GM18511 (cell line): ENCODE results near the gene KLF15.

ENCODE experiments used
- ATAC-seq: cut with Tn5 transposase; IDR thresholded peaks from one replicate; pipeline ENCODE4 v1.9.1; 2021; ENCODE audit warnings: mild to moderate bottlenecking, moderate library complexity; ENCODE audit not compliant: unreplicated experiment

KLF15 gene

GRCh38 chr3:126389794-126390146 is 32.6 kb upstream of the KLF15 start:
- ATAC-seq = no peak

- peak; percentile 60 for ATAC-seq
These were observed 32.0 kb upstream of the KLF15 start for GRCh38 chr3:126389112-126389793.

- no peak for ATAC-seq
These were observed 24.8 kb upstream of the KLF15 start for GRCh38 chr3:126381966-126382365.

GRCh38 chr3:126380011-126380768 is 23.0 kb upstream of the KLF15 start:
- no peak for ATAC-seq

GRCh38 chr3:126378341-126378751 is 21.1 kb upstream of the KLF15 start:
- ATAC-seq = no peak

DNA sequence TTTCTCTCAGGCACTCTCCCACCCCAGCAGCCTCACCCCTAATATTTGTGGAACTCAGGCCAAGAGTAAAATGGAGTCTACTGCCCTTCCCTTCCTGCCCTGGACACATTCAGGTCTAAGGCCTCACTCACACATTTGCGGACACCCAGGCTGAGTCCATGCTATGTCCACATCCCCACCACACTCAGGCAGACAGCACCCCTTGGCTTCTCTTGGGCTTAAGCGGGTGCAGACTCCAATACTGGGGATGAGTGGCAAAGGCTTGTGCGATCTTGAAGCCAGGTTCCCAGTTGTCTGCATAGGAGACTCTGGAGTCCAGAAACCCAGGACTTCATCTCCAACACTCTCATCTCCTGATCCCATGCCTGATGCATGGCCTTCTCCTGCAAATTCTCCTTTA is 20.0 kb upstream of the KLF15 start:
- no peak for ATAC-seq

DNA sequence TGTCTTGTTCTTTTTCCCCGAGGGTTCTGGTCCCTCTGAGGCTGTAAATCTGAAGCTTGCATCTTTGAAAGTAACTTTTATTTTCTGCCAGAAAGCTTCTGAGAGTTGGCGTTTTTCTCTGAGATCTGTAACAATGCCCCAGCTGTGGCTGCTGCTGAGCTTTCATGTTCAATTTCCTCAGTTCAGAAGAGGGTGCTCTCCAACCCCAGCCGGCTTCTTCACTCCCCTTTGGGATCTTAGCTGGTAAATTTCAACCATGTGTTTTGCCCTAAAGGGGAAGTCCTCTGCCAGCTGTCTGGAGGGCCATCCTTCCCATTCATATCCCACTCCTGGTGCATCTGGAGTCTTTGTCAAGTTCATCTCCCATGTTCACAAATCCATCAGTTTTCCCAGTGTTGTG is 19.2 kb upstream of the KLF15 start:
- ATAC-seq = no peak

DNA sequence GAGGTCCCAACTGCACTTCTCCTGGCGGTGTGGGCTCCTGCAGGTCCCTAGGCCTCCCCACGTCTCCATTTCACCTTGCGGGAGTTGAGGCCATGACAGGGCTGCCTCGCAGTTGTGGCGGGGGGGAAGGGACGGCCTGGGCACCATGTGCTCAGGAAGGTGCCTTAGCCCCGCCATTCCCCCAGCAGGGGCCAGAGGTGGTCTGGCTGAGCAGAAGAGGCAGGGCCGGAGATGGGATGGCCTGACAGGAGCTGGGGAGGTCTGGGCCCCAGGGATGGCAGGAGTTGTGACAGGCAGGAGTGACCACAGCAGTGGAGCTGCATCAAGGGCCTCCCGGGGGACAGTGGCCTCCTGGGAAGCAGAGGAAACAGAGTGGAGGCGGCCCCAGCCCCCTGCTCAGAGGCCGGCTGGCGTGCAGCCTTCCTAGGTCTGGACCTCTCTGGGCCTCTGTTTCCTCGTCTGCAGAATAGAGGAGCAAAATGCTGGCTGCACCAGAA is 18.7 kb upstream of the KLF15 start:
- ATAC-seq = no peak

DNA sequence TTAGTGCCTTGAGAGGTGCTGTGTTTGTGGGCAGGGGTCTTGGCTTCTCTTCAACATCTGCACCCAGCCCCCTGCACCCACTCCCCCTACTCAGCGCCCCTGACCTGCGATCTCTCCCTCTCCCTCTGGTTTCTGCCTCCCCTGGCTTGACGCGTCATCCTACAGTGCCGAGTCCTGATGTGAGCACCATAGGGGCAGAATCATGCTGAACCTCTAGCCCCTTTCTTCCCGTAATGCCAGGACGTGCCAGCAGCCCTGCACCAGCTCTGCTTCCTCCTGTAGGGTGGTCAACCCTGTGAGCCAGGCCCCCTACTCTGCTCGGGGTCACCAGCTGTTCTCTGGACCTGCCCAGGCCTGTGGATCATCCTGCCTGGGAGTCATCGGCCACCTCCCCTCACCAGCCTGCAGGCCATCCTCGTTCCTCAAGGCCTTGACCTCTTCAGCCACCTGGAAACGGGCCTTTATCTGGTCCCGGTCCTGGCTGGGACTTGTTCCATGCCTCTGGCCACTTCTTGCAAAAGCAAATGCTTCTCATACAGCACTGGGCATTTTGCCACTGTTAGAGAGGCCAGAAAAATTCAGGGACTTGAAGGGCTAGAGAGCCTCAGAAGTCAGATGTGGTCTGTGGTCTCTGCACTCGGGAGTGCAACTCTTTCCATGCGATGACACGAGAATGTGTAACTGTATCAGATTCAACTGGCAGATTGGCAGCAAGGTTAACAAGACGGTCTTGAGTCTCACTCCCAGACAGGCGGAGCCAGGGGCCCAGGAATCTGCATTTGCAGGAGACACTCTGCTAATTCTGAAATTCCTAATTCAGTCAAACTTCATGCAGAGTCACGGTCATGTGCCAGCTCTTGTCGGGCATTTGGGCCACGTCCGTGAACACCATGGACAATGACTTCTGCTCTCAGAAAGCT is 16.7 kb upstream of the KLF15 start:
- ATAC-seq = no peak

- no peak for ATAC-seq
These were observed 16.0 kb upstream of the KLF15 start for GRCh38 chr3:126373146-126373613.

- no peak for ATAC-seq
These were observed 15.4 kb upstream of the KLF15 start for GRCh38 chr3:126372413-126373145.

DNA sequence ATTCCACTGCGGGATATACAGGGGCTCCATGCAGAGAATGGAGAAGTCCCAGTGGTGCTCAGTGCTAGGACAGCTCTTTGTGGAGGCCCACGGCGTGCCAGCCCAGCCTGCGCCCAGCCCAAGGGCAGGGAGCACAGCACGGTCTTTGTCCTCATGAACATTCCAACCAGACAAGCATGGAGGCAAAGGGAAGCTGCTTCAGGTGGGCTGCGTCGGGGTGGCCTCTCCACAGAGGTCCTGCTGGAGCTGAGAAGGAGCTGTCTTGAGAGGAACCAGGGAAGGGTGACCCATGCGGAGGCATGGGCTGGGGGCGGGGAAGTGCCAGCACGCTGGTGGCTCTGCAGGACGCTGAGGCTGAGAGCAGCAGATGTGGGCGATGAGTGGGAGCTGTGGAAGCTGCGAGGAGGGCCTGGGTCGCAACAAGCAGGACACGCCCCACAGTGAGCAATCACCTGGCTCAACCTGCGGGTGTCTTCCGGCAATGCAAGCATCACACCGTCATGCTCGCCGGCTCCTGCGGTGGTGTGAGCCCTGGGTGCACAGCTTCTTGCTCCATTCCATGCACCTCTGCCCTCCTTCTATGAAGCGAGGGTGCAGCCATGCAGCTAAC is 14.0 kb upstream of the KLF15 start:
- no peak for ATAC-seq

- no peak for ATAC-seq
These were observed 13.4 kb upstream of the KLF15 start for GRCh38 chr3:126370606-126371005.

GRCh38 chr3:126370055-126370454 is 12.8 kb upstream of the KLF15 start:
- no peak for ATAC-seq

DNA sequence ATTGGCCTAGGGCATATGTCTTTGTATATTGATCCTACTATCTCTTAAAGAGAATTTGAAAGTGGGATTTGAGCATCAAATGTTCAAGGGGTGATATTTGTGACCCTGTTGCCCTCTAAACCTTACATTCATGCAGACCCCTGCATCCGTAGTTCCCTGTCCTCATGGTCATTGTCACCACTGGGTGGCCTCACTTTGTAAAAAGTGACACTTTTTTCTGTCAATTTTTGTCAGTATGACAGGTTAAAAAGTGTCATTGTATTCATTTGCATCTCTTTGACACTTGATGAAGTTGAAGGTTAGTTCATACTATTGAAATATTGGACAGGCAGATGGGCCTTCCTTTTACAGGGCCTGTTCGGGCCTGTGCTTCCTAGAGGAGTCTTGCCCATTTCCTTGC is 12.3 kb upstream of the KLF15 start:
- ATAC-seq = no peak

- no peak for ATAC-seq
These were observed 10.2 kb upstream of the KLF15 start for GRCh38 chr3:126367316-126367805.

- ATAC-seq = no peak
These were observed 8.4 kb upstream of the KLF15 start for GRCh38 chr3:126365351-126366277.

GRCh38 chr3:126364731-126365301 is 7.6 kb upstream of the KLF15 start:
- ATAC-seq = no peak
